Frontal cortex (tissue), 4 donors: ENCODE measurements around the gene CORO1C. TPM values are rescaled to one million over a fixed set of nuclear protein-coding genes. Genes with fewer than 3 reads are reported as not detected.
"Not testable (repeated sequence)": the region's sequence is repeated elsewhere in the genome, so short reads cannot be mapped to it uniquely, and the experiment has no call there.

ENCODE experiments used
- DNase-seq, 2 donors: peaks; one replicate each; pipeline ENCODE4 v3.0.0; 2012; ENCODE audit warnings: low spot score in 2 of 2
- FAIRE-seq: peaks from 2 replicates; lab custom pipeline; 2012; peaks lifted over from hg19 to GRCh38; lab: Jason Lieb, UNC
- total RNA-seq: library from RNA; depleted of rRNA; stranded (reverse); fragments of >200 nt; gene quantifications from one replicate; pipeline ENCODE4 v1.2.3, GENCODE V29; 2014
- donor health status: control.
- donor health status: control.
- donor health status: control.

The CORO1C gene
- total RNA-seq, 1 donor from 2014 or later = 171 TPM

DNA sequence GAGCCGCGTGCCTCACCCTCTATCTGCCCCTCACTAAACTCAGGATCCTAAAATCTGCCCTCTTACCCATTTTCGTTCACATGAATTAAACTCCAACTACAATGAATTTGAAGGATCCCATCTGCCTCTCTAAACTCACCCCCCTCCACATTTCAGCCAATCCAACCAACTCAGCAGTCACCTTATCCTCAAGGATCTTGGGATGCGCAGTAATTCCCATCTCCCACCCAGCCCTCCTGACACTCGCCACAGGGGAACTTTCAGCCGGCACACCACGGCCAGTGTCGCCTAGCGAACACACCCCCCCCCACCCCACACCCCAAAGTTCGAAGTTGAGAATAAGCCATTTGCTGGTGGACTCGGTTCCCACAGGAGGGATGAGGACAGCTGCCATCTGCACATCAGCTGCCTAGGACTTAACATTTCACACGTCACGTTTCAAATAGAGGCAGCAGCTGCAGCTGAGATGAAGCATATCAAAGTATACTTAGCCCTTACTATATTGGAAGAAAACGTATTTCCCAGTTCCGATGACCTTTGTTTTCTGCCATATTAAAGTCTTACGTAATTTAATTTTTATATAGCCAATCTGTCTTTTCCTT, 88.9 kb downstream of the CORO1C start:
- DNase-seq (no peak), FAIRE-seq (no peak)

DNA sequence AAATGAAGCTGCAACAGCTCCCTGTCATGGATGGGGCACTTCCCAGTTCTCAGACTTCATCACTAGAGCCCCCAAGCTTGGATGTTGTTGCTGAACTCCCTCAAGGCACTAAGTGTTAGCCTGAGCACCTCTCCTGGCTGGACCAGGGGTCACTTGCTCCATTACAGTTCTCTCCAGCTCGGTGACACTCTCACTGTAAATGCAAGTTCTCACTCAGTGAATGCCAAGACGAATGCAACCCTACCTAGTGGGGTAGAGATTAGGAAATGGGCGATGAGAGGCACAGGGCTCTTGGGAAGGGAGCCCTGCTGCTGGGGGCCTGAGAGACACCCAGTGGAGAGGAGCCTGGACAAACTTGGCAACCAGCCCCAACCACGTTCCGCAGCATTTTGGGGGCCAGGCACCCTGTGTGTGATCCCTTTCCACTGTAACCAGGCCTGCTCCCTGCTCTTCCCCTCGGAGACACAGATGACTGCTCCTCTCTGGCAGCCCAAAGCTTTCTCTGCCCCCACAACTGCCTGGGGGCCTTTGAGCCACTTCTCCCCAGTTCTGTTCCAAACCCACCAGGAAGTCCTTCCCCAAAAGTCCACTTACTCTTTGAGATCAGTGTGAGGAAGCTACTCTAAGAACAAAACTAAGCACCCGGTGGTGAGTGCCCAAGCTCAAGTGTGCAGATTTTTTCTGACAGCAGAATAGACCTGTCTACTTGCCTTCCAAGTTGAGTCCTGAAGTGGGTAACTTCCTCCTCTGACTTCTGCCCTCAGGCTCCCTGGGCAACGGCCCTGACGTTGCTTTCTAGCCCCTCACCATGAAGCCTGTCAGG, 89.7 kb downstream of the CORO1C start:
- no peak for DNase-seq
- FAIRE-seq = no peak

DNA sequence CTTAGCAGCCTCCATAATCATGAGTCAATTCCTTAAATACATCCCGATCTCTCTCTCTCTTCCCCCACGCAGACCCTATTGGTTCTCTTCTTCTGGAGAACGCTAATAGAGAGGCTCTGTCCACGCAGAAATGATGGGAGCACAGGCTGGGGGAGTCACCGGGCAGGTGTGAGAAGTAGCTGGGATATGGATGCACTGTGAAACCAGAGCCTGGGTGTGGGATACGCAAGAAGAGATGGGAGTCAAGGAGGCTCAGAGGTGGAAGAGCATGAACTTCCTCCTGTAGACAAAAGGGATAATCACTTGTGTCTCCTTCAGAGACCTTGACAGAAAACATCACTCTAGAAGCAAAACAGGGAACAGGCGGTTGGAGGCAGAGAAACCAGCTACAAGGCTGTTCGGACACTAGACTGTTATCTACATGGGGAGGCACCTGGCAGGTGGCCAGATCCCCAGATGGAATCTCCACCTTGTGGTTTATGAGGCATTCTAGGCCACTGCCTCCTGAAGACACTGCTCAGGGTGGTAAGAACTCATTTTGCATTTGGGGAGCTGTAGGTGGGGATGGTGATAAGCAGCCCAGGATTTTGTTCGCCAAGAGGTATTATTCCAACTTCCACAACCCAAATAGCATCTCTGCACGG, 90.4 kb downstream of the CORO1C start:
- no peak for FAIRE-seq
- no peak for DNase-seq

DNA sequence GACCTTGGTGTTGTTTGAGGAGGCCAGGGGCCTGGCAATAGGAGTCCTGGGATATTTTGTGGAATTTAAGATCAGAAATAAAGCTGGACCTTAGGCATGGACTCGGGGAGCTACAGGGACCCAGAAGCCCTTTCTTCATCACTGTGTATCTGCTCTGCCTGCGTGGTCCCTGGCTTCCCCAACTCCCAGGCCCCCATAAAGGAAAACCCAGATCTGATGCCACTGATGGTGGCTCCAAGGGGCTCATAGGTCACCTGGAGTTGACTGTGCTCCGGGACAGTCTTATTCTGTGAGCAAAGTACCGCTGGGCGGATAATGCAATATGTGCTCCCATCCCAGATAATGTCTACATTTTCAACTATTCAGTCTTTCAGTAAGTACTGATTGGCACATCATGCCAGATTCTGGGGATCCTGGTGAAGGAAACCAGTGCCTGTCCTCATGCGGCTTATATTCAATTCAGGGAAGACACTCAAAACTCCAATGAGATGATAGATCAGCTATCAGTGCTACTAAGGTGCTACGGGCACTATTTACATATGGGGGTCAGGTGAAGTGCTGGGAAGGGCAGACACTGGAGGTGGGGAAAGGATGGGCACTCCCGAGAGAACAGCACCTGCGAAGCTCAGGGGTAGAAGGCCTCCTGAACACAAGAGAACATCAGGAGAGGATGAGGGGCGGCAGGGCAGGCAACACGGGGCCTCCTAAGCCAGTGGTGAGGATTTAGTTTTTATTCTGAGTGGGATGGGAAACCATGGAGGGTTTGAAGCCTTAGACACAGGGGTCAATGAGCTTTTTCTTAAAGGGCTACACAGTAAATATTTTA, 92.1 kb downstream of the CORO1C start:
- DNase-seq (no peak), FAIRE-seq (no peak)

DNA sequence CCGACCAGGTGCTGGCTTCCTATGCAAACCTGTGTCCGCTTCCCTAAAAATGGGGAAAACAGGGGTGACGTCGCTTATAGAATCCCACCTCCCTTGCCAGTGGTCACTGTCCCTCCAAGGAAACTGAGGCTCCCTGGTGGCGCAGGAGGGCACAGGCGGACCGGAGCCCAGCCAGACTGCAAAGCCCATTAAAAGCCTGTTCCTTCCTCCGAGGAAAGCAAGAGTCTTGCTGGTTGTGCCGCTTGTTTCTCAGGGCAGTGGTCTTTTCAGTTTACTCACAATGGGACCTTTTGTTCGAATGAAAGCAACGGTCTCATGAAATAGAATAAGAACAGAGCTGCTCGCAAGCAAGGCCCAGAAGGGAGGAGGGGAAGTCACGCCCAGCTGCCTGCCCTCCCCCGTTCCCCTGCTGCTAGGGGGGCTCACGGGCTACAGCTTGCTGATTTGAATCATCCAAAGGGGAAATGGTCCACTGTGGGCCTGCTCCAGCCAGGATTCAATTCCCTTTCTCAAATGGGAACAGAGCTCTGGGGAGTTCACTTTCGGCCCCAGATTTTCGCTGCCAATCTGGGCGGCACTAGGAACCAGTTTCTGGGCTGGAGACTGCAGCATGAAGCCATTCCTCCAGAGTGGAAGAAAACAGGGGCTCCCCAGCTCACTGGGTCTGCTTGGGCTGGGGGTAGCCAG, 93.0 kb downstream of the CORO1C start:
- FAIRE-seq (no peak), DNase-seq (peak; percentile 52 to 66)

DNA sequence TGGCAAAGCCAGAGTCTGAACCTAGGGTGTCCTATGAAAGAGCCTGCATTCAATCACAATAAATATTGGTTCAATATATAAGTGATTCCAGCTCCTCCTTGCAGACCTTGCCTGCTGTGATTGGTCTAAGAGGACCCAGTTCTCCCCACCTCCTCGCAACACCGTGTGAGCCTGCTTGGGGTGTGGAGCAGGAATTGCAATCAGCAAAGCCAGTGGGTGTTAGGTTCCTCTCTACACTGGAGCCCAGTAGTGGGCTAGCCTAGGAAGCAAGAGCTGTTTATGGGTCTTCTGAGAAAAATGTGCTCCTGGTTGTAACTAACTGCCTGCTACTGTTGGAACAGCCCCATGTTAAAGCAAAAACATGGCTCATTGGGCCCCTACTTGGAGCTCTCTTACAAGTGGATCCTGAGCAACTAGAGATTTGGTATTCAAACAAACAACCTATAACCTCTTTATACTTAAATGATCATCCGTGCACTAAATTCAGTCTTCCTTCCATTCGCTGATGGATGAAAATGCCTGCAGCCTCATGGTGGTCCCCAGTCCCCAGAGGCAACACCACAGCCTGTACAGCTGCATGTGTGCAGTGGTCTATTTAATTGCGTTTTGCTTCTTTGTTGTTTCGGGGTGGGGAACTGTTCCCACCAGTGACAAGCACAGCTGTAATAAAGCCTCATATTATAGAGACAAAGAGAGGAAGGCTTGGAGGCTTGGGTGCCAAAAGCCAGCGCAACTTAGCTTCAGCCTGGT, 93.9 kb downstream of the CORO1C start:
- FAIRE-seq = no peak
- no peak for DNase-seq

DNA sequence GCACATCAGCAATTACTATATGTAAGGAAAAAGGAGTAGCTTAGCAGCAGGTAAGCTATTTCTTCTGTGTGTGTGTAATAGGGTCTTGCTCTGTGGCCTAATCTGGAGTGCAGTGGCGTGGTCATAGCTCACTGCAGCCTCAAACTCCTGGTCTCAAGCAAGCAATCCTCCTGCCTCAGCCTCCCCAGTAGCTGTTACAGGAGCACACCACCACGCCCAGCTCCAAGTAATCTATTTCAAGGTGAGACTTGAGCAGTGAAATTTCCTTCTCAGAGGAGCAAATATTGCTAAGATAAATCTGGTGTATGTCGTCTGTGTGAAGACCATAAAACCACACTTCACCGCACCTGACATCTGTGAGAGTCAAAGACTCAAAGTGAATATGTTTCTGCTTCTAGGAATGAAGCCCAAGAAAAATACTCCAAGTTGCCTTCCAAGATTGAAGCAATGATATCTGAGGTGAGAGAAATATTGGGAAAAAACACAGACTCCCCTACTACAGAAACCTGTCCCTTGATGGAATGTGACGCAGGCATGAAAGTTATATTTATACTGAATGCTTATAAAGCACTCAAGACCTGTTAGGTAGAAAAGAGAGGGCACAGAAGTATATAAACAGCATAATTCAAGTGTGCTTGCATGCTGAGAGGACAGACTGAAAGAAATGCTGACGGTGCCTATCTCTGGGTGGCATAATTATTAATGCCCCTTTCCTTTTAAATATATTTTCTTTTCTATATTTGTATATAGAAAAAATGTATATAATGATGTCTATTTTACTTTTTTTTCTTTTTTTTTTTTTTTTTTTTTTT, 95.1 kb downstream of the CORO1C start:
- no peak for DNase-seq
- no peak for FAIRE-seq

DNA sequence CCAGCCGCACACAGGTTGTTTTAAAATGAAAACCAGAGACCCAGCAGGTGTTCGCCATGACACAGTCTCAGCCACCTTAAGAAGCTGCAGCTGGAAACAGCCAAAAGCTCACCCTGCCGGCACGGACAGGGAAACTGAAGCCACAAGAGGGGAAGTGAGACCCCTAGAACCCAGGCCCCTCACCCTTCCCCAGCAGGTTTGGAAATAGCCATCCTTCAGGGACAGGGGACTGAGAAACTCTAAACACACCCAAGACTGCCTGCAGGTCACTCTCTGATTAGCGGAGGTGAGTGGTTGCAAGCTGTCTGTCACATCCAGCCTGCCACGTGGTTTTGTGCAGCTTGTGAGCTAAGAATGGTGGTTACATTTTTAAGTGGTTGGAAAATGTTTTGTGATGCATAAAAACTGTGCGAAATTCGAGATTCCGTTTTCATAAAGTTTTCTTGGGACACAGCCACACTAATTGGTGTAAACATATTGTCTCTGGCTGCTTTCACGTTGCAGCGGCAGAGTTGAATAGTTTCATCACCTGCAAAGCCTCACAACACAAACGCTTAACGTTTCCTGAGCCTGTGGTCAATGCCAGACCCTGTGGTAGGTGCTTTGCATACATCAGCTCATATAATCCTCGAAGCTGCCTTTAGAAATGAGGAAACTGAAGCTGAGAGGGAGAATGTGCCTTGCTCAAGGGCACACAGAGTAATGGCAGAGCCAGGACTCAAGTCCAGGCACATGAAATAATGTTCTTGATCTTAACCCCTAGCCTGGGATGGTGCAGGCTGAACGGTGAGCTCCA, 95.9 kb downstream of the CORO1C start:
- DNase-seq (no peak), FAIRE-seq (no peak)

DNA sequence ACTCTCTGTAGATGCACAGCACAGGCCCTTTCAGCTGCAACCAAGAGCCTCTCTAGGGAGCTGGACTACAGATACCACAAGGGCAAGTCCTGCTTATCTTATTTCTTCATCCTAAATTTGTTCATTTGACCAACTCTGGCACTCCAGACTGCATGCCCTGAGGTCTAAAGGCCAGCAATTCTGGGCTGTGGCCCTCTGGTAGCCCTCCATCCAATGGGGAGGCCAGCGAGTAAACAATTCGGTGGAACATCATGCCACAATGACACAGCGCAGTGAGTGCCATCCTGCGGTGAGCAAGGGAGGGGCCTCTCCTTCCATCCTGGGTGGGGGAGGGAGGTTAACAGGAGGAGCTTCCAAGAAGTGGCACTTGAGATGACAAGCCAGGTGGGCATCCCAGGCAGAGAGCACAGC, 97.0 kb downstream of the CORO1C start:
- no peak for DNase-seq
- FAIRE-seq = no peak

DNA sequence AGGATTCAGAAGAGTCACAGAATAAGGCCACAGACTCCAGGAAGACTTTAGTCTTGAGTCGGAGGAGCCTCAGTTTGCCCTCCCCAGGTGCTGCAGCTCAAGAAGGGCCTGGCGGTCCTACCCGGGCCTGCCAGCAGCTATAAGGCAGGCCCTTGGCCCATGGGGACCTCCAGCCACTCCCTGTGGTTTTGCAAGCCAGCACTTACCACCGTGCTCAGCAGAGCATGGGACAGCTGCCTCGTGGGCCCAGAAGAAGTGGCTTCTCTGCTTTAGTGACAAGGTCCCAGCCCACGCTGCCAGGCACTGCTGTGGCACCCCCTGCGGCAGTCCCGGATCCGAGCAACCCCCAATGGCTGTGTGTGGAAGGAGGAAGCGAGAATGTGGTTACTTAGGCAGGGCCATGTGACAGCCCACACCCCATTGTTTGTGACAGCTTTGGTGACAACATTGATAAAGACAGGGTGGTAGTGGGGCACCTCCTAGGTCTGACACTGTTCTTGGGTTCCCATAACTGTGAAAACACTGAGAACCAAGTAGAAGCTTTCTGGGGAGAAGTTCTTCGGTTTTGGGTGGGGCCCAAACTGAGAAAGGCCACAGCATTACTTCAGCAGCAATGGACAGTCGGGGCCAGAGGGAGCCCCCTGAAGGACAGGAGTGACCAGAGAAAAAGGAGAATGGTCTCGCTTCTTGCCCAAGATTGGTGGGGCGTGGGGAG, 97.6 kb downstream of the CORO1C start, which contains the start of gene SELPLG:
SELPLG (minus strand) TSS at position 361 of the 715 bp plus-strand sequence. CDS start 9,587 bp downstream, outside the sequence.
- FAIRE-seq = no peak
- DNase-seq = no peak

DNA sequence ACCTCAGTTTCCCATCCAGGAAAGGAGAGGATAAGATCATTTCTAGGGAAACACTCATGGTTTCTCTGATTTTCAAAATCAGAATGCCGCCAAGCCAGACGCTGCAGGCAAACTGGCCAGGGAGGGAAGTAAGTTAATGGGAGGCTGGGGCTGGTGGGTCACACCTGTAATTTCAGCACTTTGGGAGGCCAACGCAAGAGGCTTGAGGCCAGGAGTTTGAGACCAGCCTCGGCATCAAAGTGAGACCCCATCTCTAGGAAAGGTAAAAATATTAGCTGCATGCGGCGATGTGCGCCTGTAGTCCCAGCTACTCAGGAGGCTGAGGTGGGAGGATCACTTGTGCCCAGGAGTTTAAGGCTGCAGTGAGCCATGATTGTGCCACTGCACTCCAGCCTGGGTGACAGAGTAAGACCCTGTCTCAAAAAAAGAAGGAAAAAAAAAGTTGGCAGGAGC, 98.2 kb downstream of the CORO1C start:
- FAIRE-seq (no peak), DNase-seq (no peak)

DNA sequence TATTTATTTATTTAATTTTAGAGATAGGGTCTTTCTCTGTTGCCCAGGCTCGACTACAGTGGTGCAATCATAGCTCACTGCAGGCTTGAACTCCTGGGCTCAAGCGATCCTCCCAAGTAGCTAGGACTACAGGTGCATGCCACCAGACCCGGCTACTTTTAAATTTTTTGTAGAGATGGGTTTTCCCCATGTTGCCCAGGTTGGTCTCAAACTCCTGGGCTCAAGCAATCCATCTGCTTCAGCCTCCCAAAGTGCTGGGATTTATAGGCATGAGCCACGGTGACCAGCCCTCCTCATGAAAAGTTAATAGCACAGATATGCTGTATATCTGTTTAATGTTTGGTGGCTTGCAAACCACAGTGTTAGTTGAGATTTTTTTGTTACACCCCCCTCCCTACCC, 100.1 kb downstream of the CORO1C start:
- DNase-seq, FAIRE-seq: not testable (repeated sequence)

DNA sequence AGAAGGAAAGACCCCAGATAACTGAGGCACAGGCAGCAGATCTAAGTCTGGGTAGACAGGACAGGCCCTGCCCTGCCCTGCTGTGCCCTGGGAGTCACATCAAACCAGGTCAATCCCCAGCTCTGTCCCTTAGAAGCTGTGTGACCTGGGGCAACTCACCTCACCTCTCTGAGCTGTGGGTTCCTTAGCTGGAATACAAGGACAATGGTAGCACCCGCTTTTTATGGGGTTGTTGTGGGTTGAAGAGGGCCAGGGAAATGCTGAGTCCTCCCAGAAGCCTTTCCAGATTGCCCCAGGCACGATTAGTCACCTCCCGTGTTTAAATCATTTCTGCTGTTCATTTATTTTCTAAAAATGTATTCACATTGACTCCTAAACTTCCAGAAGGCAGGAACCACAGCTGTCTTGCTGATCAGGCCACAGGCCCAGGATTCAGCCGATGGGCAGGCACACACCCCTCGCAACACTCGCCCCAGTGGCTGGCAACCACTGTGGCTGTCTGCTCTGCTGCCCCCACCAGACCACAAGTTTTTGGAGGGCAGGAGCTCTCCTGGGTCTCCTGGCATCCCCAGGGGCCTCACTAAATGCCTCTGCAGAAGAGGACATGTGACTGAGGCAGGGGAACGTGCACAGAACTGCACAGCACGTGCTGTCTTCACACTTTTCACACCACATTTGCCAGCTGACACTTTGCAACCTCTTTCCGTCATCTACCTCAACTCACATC, 100.7 kb downstream of the CORO1C start:
- DNase-seq (no peak), FAIRE-seq (no peak)

DNA sequence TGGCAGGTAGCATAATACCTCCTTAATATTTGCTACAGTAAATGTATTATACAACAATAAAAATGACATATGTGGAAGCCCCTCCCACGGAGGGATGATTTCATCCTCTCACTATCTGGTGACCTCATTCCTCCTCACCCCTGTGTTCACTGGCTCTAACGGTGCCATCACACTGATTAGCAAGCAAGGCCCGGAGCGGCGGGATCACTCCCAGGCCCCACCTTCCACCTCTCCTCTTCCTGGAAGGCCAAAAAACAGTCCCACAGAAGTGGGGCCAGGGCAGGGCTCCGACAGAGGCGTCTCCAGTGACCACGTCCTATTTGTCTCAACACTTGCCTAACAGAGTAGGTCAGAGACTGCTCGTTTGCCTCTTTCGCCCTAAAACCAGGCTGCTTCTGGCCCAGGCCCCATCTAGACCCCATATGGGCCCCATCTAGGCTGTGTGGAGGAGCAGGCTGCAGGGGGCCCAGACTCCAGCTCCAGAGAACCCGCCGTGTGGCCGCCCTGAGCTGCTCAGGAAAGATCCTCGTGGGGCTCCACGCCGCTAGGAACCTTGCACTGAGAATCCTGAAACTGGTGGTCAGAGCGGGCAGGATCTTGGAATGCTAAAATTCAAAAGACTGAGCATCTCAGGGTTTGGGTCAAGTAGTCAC, 101.4 kb downstream of the CORO1C start:
- FAIRE-seq = no peak
- DNase-seq = no peak

DNA sequence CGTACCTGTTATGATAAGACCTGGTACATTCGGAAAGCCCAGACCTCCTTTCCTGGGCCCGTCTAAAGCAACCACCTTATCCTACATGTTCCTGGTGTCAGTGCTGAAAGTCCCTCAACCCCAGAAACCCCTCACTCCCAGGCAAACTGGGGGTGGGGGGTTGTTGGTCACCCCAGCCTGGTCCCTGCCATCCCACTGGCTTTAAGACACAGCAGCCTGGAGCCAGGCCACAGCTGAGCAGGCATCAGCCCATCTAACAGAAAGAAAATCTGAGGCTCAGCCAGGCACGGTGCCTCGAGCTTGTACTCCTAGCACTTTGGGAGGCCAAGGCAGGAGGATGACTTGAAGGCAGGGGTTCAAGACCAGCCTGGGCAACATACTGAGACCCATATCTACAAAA, 102.2 kb downstream of the CORO1C start:
- no peak for DNase-seq
- FAIRE-seq = no peak
